Measurements from ENCODE around the gene NFIB.

DNA sequence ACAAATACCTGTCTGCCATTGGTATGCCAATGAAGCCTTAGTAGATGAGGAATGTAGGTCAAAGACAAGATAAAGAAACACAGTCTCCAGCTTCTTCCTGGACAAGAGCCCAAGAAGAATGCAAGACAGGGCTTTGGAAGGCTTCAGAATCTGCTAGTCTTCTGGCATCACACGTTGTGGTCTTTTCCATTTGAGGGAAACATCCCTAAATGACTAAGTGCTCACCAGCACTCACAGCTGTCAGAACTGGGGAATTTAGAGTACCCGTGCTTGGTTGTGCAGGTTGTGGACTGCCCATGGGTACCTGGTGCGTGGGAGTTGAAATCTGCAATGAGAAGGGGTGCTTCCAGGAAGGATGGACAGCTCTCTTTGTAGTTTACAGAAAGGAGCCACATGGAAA lies 27.1 kb upstream of the NFIB start:
- TF ChIP-seq SUZ12 (IDR thresholded peaks at IDR 0.05) (no peak), TARDBP (IDR thresholded peaks at IDR 0.05) (no peak), ELF4 (IDR thresholded peaks at IDR 0.05) (no peak), CTBP1 (IDR thresholded peaks at IDR 0.05; ENCODE audit: borderline replicate concordance) (no peak), FOXK2 (IDR thresholded peaks at IDR 0.05) (no peak), SP1 (IDR thresholded peaks at IDR 0.05) (no peak), FOXM1 (IDR thresholded peaks at IDR 0.05; ENCODE audit: borderline replicate concordance) (no peak), BHLHE40 (IDR thresholded peaks at IDR 0.05; ENCODE audit: borderline replicate concordance) (no peak), LEF1 (IDR thresholded peaks at IDR 0.05; ENCODE audit: borderline replicate concordance) (no peak), ARNT (IDR thresholded peaks at IDR 0.05) (no peak)
- TF ChIP-seq, protein P1, sequence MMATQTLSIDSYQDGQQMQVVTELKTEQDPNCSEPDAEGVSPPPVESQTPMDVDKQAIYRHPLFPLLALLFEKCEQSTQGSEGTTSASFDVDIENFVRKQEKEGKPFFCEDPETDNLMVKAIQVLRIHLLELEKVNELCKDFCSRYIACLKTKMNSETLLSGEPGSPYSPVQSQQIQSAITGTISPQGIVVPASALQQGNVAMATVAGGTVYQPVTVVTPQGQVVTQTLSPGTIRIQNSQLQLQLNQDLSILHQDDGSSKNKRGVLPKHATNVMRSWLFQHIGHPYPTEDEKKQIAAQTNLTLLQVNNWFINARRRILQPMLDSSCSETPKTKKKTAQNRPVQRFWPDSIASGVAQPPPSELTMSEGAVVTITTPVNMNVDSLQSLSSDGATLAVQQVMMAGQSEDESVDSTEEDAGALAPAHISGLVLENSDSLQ (IDR thresholded peaks at IDR 0.05) = no peak

All from HEK293T (cell line).